Epithelial cell of proximal tubule (primary cell): ENCODE data around the gene JPT1. TPM values are rescaled to one million over a fixed set of nuclear protein-coding genes. Genes with fewer than 3 reads are reported as not detected.
"Not testable (repeated sequence)": the region's sequence is repeated elsewhere in the genome, so short reads cannot be mapped to it uniquely, and the experiment has no call there.

Experiments used
- DNase-seq: peaks from one replicate; pipeline ENCODE4 v3.0.0-alpha.2; 2011; ENCODE audit warnings: low read depth
- H3K4me3 ChIP-seq: 2 replicates; pipeline ENCODE4 v1.5.1; 2011; ENCODE audit warnings: low read depth, mild to moderate bottlenecking, low read length
- total RNA-seq: library from RNA; depleted of rRNA; stranded (reverse); fragments of >200 nt; gene quantifications from 2 replicates; pipeline ENCODE4 v1.2.3, GENCODE V29; 2015
- TF ChIP-seq, protein P1 (sequence below): conservative IDR thresholded peaks from 2 replicates; pipeline ENCODE4 v1.5.1; 2012; ENCODE audit warnings: low read depth, mild to moderate bottlenecking, low read length

Gene JPT1
- total RNA-seq, 1 donor from 2014 or later: 539 TPM

DNA sequence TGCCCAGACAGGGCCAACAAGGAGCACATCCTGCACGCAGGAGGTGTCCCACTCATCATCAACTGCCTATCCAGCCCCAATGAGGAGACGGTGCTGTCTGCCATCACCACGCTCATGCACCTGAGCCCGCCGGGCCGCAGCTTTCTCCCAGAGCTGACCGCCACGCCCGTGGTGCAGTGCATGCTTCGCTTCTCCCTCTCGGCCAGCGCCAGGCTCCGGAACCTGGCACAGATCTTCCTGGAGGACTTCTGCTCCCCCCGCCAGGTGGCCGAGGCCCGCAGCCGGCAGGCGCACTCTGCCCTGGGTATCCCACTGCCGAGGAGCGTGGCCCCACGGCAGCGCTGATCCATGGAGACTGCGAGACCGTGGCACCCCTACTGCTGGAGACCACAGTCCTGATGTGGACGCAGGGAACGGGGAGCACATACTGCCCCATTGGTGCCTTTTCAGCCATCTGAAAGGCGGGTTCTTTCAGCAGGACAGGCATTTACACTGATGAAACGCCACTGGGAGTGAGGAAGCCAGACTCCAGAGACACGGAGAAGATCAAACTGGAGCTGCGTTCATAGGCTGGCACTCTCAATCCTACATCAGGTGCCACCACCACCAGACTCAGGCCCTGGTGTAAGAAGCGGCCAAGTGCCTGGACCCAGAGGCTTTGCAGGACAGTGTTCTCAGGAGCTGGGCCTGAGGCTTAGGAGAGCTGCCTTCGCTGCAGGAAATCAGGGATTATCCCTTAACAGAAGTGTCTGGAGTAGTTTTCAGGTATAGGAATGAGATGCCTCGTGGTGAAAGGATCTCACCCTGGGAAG is 25.4 kb downstream of the JPT1 start:
- no peak overlapping the region for H3K4me3 ChIP-seq
- no peak for DNase-seq
- TF ChIP-seq, protein P1, sequence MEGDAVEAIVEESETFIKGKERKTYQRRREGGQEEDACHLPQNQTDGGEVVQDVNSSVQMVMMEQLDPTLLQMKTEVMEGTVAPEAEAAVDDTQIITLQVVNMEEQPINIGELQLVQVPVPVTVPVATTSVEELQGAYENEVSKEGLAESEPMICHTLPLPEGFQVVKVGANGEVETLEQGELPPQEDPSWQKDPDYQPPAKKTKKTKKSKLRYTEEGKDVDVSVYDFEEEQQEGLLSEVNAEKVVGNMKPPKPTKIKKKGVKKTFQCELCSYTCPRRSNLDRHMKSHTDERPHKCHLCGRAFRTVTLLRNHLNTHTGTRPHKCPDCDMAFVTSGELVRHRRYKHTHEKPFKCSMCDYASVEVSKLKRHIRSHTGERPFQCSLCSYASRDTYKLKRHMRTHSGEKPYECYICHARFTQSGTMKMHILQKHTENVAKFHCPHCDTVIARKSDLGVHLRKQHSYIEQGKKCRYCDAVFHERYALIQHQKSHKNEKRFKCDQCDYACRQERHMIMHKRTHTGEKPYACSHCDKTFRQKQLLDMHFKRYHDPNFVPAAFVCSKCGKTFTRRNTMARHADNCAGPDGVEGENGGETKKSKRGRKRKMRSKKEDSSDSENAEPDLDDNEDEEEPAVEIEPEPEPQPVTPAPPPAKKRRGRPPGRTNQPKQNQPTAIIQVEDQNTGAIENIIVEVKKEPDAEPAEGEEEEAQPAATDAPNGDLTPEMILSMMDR: no peak

DNA sequence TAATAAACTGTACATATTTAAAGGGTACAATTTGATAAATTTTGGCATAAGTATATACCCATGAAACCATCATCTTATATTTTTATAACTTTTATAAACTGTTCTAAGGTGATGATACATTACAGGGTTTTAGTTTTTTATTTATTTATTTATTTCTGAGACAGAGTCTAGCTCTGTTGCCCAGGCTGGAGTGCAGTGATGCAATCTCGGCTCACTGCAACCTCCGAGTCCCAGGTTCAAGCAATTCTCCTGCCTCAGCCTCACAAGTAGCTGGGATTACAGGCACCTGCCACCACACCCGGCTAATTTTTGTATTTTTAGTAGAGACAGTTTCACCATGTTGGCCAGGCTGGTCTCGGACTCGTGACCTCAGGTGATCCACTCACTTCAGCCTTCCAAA is 26.4 kb downstream of the JPT1 start:
- not testable (repeated sequence) for H3K4me3 ChIP-seq, DNase-seq

DNA sequence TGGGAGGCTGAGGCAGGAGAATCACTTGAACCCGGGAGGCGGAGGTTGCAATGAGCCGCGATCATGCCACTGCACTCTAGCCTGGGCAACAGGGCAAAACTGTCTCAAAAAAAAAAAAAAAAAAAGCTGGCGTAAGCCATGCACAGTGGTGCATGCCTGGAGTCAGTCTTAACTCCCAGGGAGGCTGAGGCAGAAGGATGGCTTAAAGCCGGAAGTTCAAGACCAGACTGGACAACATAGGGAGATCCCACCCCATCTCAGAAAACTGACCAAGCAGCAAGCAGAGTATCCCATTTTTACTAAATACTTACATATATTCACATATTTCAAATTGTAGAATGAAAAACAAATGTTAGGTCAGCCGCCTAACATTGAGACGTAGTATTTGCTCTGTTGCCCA is 27.4 kb downstream of the JPT1 start:
- TF ChIP-seq, protein P1: no peak
- H3K4me3 ChIP-seq: no peak overlapping the region
- no peak for DNase-seq

DNA sequence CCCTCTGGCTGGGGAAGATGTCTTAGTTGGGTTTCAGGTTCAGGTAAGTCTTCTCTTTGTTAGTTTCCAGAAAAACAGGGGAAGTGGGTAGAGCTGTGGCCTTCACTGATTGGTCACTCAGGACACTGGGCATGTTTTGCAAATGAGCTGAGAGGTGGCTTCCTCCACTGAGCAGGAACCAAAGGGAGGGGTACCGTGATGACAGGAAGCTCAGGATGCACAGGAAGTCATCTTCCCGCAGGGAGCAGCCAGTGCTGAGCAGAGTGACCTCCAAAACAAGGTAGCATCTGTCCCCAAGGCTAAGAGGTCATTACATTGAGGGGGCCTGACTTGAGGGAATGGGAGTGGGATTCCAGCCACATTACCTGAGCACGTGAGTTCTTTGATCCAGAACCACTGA is 28.3 kb downstream of the JPT1 start:
- H3K4me3 ChIP-seq: no peak overlapping the region
- TF ChIP-seq, protein P1: no peak
- no peak for DNase-seq

DNA sequence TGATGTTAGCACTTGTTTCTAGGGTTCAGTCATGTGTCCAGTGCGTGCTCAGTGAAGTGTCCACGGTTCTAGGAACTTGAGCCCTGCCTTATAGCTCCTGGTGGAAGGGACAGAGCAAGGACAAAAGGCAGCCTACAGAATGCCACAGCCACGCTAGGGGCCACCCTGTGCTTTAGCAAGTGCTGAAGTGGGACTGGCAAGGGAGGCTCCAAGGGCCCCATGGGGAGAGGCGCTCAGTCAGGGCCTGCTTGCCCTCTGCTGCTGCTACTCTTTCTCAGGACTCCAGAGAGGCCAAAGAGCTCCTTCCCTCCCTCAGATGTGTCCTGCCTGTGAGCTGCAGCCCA is 29.5 kb downstream of the JPT1 start:
- TF ChIP-seq, protein P1: no peak
- H3K4me3 ChIP-seq: no peak overlapping the region
- no peak for DNase-seq

DNA sequence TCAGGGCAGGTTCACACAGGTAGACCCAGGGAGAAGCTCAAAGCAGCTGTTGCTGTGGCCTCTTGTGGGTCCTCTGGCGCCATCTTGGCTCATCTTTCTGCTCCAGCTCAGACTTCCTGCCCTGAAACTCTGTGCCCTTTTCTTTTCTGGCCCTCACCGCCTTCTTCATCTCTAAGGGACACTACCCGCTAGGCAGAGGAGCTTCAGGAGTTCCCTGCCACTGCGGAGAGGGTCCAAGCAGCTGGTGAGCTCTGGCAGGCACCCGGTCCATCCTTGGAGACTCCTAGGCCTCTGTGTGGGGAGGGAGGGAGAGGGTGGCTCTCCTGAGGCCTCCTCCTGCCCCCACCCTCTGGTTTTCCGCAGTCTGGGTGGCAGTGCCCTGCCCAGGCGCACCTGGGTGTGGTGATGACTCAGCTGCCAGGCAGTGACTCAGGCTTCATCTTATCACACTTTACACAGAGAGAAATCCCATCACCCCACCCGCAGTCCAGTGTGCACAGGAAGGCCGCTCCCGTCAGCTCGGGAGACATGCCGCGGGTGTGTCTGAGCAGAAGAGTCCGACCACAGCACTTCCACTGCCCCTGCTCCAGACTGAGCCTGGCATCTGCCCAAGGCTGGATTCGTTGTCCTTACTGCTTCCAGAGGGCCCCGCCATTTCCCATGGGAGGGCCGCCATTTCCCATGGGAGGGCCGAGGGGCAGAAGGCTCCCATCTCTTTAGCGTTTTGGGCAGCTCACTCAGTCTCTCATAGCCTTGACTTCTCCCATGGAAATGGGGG is 30.1 kb downstream of the JPT1 start:
- H3K4me3 ChIP-seq: no peak overlapping the region
- TF ChIP-seq, protein P1: no peak
- DNase-seq: no peak

DNA sequence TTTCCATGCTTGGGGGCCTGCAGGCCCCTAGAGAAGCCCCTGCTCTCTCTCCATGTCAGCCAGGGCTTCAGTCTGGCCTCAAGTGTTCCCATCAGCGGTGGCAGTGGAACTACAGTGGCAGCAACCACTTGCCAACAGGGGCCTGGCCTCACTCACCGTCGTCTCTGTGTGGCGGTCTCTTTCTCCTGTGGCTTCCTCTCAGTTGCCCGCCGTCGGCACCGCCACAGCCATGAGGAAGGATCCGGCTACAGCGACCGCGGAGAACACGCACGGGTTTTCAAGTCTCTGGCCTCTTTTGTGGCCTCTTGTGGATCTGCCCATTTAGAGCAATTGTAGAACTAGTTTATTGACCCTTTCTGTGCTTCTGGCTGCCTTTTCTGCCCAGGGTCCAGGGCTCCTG is 36.0 kb downstream of the JPT1 start:
- H3K4me3 ChIP-seq: no peak overlapping the region
- TF ChIP-seq, protein P1: no peak
- DNase-seq: no peak
